Mammary epithelial cell (primary cell): ENCODE data around the gene SUSD1.

Experiments used
- EZH2 ChIP-seq: IDR thresholded peaks from 2 replicates; pipeline ENCODE4 v1.6.1; 2012; ENCODE audit warnings: low read length, inconsistent platforms, borderline replicate concordance
- TF ChIP-seq, protein P1 (sequence below), 2 donors: IDR thresholded peaks in 1 of 2; conservative IDR thresholded peaks in 1 of 2; 2 replicates each; pipeline ENCODE4 v1.5.1; 2011 to 2012; ENCODE audit warnings: inconsistent platforms in 2 of 2, low read length in 2 of 2, mild to moderate bottlenecking in 2 of 2, control low read depth in 1 of 2, low read depth in 1 of 2; ENCODE audit not compliant: insufficient read depth in 1 of 2; ENCODE audit errors: extremely low read depth in 1 of 2

GRCh38 chr9:112125951-112126388 lies 49.1 kb downstream of the SUSD1 start:
- TF ChIP-seq, protein P1, sequence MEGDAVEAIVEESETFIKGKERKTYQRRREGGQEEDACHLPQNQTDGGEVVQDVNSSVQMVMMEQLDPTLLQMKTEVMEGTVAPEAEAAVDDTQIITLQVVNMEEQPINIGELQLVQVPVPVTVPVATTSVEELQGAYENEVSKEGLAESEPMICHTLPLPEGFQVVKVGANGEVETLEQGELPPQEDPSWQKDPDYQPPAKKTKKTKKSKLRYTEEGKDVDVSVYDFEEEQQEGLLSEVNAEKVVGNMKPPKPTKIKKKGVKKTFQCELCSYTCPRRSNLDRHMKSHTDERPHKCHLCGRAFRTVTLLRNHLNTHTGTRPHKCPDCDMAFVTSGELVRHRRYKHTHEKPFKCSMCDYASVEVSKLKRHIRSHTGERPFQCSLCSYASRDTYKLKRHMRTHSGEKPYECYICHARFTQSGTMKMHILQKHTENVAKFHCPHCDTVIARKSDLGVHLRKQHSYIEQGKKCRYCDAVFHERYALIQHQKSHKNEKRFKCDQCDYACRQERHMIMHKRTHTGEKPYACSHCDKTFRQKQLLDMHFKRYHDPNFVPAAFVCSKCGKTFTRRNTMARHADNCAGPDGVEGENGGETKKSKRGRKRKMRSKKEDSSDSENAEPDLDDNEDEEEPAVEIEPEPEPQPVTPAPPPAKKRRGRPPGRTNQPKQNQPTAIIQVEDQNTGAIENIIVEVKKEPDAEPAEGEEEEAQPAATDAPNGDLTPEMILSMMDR (conservative IDR thresholded peaks at IDR 0.05 in 1 of 2, IDR thresholded peaks at IDR 0.05 in 1 of 2; ENCODE audit: extremely low read depth in 1 of 2, insufficient read depth in 1 of 2, low read depth in 1 of 2, low read length in 2 of 2) = no peak
- no peak for TF ChIP-seq EZH2
